ENCODE results near the gene SLC40A1. TPM values are rescaled to one million over a fixed set of nuclear protein-coding genes. Genes with fewer than 3 reads are reported as not detected.
A peak's percentile ranks its signal among the peaks of the same experiment; 100 is the strongest.

Gene SLC40A1
- total RNA-seq, 3 donors from 2014 or later: 95.4 to 212 (median 155) TPM

DNA sequence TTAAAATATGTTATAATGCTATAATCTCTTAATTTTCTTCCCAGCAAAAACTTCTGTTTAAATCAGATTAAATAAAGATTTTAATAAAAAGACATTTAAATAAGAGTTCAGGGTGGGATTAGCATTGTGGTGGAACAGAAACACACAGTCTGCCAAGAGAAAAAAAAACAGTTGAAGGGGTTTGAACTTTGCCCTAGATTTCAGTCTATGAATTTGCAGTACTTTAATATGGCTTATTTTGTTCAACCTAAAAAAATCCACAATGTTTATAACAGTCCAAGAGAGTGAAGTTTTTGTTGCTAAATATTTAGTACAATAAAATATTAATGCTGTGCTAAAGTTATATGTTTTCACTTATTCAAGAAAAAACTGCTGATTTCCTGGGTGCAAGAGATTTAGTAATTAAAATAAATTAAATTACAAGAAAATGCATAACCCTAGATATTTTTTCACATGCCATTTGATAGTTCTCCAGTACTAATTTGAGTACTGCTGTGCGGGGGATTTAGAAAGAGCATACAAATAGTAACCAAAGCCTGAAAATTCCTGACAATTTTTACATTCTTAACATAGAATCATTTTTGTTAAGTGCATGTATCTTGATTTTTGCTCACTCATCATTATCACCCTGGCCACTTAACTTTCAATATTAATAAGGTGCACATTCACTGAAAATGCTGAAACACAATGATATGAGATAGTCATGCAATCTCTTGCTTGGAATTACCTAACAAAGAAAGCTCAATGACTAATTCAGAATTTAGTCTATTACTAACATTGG, 52.6 kb downstream of the SLC40A1 start:
- Histone ChIP-seq H3K9me3 (no peaks in the 10 kb centered on the region), H3K36me3 (ENCODE audit: low read depth) (no peaks in the 10 kb centered on the region), H3K4me1 (ENCODE audit: low read depth) (no peaks in the 10 kb centered on the region), H3K4me3 (no peak overlapping the region)
- DNase-seq (no peak), ATAC-seq (no peak)
- no peak for TF ChIP-seq CTCF (IDR thresholded peaks at IDR 0.05)
- intact Hi-C loops (cut with DNase I, micrococcal nuclease): no loop called here

- intact Hi-C loops (cut with DNase I, micrococcal nuclease): no loop called here
- DNase-seq (no peak), ATAC-seq (no peak)
- no peak overlapping the region for H3K4me3 ChIP-seq
- peaks cover 4% of the 10 kb centered on the region for H3K4me1 ChIP-seq (ENCODE audit: low read depth)
- no peak for TF ChIP-seq CTCF (IDR thresholded peaks at IDR 0.05)
- H3K36me3 ChIP-seq (ENCODE audit: low read depth): no peaks in the 10 kb centered on the region
- H3K9me3 ChIP-seq: no peaks in the 10 kb centered on the region
Measured at GRCh38 chr2:189527041-189527750, 53.4 kb downstream of the SLC40A1 start.

- intact Hi-C loops (cut with DNase I, micrococcal nuclease): no loop called here
- Histone ChIP-seq H3K4me3 (no peak overlapping the region), H3K9me3 (no peaks in the 10 kb centered on the region), H3K36me3 (ENCODE audit: low read depth) (no peaks in the 10 kb centered on the region), H3K4me1 (ENCODE audit: low read depth) (peaks cover 13% of the 10 kb centered on the region)
- ATAC-seq (no peak), DNase-seq (no peak)
- no peak for TF ChIP-seq CTCF (IDR thresholded peaks at IDR 0.05)
Measured at GRCh38 chr2:189526241-189526640, 54.3 kb downstream of the SLC40A1 start.

- H3K9me3 ChIP-seq: no peaks in the 10 kb centered on the region
- intact Hi-C loops (cut with DNase I, micrococcal nuclease): no loop called here
- no peak for DNase-seq
- ATAC-seq: peak; percentile 66
- H3K4me1 ChIP-seq (ENCODE audit: low read depth): peaks cover 15% of the 10 kb centered on the region
- H3K4me3 ChIP-seq: no peak overlapping the region
- H3K36me3 ChIP-seq (ENCODE audit: low read depth): no peaks in the 10 kb centered on the region
- no peak for TF ChIP-seq CTCF (IDR thresholded peaks at IDR 0.05)
Measured at GRCh38 chr2:189524746-189525145, 55.8 kb downstream of the SLC40A1 start.

GRCh38 chr2:189522435-189523151, 58.0 kb downstream of the SLC40A1 start:
- DNase-seq (peak in 1 of 3 donors; percentile 64), ATAC-seq (peak; percentile 95)
- Histone ChIP-seq H3K9me3 (no peaks in the 10 kb centered on the region), H3K4me3 (no peak overlapping the region), H3K4me1 (ENCODE audit: low read depth) (peaks cover 15% of the 10 kb centered on the region), H3K36me3 (ENCODE audit: low read depth) (no peaks in the 10 kb centered on the region)
- no peak for TF ChIP-seq CTCF (IDR thresholded peaks at IDR 0.05)
- intact Hi-C loops (cut with DNase I, micrococcal nuclease): no loop called here

Data from mucosa of descending colon (tissue), 3 donors.